ELF-1 (cell line): Measurements from ENCODE around the gene SH2D4B.

ENCODE experiments used
- DNase-seq: peaks from one replicate; pipeline ENCODE4 v3.0.0-alpha.2; 2016; ENCODE audit warnings: low read depth, low spot score

SH2D4B gene

GRCh38 chr10:80537736-80538480, at the start of gene SH2D4B:
SH2D4B (plus strand) TSS chr10:80537902; CDS start chr10:80538332, 430 bp downstream.
- DNase-seq, result peak; percentile 52

GRCh38 chr10:80488539-80489066, 49.1 kb upstream of the SH2D4B start:
- DNase-seq, result no peak

GRCh38 chr10:80489371-80490112, 48.2 kb upstream of the SH2D4B start:
- no peak for DNase-seq

DNA sequence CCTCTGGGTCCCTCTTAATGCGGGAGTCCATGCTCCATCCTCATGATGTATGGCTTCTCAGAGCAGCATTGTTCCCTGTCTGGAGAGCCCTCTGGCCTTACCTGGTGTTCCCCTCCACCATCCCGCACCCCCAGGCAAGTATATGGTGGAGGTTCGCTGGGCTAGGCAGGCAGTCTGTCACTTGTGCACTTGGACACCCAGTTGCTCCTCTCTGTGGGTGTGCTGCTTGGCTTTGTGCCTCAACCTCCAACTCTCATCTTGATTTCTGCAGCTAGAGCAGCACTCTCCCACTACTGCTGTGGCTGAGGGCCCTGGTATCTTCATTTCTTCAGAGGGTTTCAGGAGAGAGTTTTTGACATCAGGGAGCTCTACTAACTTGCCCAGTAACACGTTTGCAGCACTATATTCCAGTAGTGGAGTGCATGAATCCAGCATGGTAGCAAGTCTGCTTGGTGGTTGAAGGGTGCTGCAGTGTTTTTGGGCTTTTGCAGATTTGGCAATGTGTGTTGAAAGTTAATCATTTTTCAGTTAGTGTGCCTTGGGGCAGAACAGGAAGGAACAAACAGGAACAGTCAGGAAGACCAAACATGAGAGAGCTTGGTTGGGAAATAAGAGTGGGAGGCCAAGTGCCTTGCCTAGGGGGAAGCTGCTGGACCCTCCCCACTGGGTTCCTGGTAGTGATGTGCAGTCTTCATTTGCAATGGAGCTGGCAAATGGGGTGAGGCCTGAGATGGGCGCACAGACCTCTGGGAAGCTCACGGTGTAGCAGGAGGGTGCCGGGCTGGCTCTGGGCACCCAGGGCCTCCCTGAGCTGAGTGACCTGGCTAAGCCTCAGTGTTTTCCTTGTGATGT, 46.2 kb upstream of the SH2D4B start:
- no peak for DNase-seq

- no peak for DNase-seq
Observed at GRCh38 chr10:80492848-80493521, 44.7 kb upstream of the SH2D4B start.

GRCh38 chr10:80493522-80494051, 44.1 kb upstream of the SH2D4B start:
- no peak for DNase-seq

DNA sequence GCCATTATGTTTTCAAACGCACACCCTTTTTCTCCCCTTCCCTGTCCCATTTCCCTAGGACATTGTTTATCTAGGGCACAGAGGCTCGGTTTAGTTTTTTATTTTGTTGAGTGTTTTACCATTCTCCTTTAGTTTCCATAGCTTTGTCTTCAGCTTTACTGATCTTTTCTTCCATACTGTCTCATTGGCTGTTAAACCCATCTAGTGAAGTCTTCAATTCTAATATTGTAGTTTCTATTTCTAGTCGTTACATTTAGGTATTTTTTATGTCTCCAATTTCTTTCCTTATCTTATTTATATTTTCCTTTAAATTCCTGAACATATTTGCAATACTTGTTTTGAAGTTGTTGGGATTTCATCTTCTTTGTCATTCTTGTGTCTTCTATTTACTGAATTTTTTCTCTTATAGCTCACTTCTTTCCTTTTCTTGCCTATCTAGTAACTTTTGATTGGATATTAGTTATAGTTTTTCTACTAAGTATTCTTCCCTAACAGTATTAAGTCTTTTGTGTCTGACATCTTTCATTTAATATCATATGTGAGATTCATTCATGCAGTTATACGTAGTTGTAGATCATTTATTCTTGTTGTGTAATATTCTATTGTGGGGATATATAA, 41.0 kb upstream of the SH2D4B start:
- no peak for DNase-seq

DNA sequence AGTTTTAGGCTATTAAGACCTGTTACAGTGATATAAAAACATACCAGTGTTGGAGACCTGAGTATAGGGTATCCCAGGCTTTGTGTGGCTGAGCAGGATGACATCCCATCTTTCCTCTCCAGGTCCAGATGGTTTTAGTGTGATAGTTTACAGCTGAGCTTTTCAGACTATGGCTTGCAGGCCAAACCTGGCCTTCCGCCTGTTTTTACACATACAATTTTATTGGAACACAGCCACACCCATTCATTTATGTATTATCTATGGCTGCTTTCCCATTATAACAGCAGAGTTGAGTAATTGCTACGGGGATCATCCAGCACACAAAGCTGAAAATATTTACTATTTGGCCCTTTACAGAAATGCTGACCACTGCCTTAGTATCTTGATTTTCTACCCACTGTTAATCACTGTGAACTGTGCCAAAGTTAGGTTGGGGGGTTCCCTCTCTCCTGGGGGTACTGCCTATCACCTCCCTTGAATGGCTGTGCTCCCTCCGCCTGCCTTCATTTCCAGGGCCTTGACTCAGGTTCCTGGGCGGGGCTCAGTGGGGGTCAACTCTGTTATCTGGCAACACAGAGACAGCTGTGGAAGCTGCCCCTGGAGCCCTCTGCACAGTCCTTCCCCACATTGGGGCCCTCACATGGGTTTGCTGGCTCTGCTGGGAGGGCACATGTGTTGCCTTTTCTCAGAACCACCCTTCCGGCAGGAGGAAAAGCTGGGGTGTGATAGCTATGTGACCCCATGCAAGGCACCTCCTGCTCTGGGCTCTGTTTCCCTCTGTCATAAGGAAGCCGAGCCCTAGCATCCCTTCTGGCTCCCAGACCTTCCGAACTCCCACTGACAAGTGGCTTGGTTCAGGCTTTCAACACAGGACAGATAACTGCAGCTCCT, 40.3 kb upstream of the SH2D4B start:
- DNase-seq, result no peak

DNA sequence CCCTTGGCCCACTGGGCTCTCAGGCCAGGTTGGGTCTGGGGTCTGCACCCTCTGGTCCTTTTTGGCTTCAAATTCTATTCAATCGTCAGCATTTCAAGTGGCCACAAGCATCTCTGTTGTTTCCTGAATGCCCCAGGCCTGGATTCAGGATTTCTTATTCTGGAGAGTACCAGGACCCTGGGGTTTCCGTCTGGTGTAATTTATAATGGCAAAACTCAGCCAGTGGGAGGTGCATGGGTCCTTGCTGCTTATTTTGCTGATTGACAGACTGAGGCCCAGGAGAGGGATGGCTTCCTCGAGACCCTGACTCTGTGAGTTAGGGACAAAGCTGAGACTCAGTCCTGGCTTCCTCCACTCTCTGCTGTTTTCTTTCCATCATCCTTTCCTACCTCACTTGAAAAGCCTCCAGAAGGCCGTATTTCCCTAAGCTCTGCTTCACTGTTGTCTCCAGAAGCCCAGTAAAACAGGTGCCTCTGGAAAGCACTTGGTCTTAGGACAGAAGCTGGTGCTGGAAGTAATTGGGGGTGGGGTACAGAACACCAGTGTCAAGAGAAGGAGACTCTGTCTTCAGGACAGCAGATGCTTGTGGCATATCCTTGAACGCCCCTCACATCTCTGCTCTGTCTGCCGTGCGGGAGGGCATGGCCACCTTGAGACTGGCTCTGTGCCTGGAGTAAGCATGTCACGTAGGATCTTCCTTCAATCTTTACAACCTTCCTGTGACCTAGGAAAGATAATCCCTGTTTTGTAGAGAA, 39.4 kb upstream of the SH2D4B start:
- no peak for DNase-seq

- DNase-seq, result peak; percentile 86
Observed at GRCh38 chr10:80498833-80499741, 38.6 kb upstream of the SH2D4B start.

- peak; percentile 71 for DNase-seq
Observed at GRCh38 chr10:80500572-80501380, 36.9 kb upstream of the SH2D4B start.

DNA sequence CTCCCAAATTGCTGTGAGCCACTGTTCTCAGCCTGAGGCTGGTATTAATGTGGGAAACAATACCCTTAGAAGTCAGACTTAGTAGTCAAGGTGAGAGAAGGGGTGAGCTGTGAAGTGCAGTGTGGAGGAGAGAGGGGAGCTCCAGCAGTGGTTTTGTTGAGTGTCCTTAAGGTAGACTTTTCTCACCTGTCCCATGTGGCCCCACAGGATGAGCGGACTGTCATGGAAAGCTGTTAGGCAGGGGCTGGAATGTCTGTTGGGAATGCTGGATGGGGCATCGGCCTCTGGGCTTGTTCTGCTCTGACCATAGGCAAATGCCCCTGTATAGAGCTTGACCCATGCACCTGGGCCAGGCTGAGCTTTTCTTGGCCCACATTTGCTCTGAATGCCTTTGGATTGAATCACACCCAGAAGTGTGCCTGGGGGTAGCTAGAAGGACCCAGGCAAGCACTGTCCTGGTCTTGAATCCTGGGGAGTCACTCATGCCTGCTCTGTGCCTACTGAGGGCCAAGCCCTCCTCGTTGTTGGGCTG, 36.3 kb upstream of the SH2D4B start:
- DNase-seq, result peak; percentile 60

- no peak for DNase-seq
Observed at GRCh38 chr10:80501913-80502521, 35.7 kb upstream of the SH2D4B start.

- DNase-seq, result no peak
Observed at GRCh38 chr10:80502621-80503583, 34.8 kb upstream of the SH2D4B start.

DNA sequence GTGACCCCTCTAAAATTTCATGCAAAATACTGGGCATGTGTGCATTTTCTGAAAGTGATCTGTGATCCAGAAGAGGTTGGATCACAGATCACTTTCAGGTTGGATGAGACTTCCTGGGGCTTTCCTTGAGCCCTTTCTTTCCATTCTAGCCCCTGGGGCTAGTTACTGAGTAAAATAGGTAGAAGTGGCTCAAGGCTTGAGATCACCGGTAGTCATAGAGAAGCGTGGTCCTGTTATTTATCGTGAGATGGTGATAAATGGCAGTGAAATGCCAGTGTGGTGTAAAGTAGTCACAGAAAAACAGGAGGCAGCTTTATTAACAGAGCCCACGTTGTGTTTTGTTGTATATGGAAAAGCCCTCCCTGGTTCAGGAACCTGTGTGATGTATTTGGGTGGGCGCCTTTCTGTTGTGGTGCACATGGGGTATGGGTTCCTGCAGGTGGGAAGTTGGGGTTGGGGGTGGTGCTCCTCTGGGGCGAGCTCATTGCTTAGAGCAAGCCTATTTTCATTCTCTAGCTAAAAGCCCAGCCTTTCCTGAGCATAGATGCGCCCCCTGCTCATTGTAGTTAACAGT, 34.0 kb upstream of the SH2D4B start:
- DNase-seq, result no peak
